GM12892 (cell line): ENCODE results near the gene MAVS.

Experiments
- POLR2AphosphoS5 ChIP-seq: IDR thresholded peaks from 2 replicates; pipeline ENCODE4 v1.6.1; 2011; ENCODE audit warnings: low read depth, low read length, control low read depth
- TAF1 ChIP-seq: IDR thresholded peaks from 2 replicates; pipeline ENCODE4 v1.6.1; 2011; ENCODE audit warnings: low read depth, mild to moderate bottlenecking, control low read depth, low read length, borderline replicate concordance

DNA sequence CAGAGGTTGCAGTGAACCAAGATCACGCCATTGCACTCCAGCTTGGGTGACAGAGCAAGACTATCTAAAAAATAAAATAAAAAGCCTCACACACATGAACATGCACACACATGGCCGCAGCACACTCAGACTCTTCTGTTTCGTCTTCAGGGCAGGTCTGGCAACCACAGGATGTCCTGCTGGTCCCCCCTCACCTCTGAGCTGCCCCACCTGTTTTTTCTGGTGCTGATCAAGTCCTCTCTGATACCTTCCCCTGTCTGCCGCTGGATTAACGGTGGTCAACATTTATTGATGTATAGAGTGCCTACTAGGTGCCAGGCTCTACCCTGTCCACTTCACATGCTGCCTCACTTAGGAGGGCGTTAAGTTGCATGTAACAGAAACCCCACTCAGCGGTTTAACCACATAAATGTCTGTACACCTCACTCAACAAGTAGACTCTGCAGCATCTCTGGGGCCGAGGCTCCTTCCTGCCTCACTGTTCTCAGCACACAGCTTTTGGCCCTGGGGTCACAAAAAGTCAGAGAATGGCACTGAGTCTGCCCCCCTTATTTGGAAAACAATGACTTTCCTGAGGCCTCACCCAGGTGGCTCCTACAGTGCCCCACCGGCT is 30.8 kb upstream of the MAVS start:
- TF ChIP-seq POLR2AphosphoS5 (no peak), TAF1 (no peak)
